Right kidney (tissue), 1 donor: ENCODE data around the gene TPCN2.
"Not testable (repeated sequence)": the region's sequence is repeated elsewhere in the genome, so short reads cannot be mapped to it uniquely, and the experiment has no call there.

Experiments used
- DNase-seq: peaks from one replicate; pipeline ENCODE4 v3.0.0-alpha.2; 2016

The TPCN2 gene

DNA sequence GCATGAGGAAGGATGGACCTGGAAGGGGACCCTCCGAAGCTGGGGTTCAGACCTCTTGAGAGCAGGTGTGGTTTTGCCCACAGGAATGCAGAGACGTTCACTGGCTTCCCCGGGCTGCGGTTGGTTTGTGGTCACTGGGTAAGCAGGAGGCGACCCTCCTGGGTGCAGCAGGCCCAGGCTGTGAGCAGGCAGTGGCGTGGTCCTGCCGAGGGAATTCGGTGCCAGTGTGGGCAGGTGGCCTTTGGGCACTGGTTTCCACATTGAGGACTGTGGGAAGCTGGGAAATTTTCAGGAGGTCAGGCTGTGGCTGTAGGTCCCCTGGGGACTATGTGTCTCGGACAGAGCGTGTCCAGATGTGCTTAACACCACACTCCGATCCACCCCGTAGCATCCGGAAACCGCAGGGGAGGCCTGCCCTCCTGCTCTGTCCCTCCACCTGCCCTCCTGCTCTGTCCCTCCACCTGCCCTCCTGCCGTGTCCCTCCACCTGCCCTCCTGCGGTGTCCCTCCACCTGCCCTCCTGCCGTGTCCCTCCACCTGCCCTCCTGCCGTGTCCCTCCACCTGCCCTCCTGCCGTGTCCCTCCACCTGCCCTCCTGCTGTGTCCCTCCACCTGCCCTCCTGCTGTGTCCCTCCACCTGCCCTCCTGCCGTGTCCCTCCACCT lies 27.5 kb downstream of the TPCN2 start:
- DNase-seq: no peak

DNA sequence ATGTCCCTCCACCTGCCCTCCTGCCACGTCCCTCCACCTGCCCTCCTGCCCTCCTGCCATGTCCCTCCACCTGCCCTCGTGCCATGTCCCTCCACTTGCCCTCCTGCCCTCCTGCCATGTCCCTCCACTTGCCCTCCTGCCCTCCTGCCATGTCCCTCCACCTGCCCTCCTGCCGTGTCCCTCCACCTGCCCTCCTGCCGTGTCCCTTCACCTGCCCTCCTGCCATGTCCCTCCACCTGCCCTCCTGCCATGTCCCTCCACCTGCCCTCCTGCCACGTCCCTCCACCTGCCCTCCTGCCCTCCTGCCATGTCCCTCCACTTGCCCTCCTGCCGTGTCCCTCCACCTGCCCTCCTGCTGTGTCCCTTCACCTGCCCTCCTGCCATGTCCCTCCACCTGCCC lies 28.2 kb downstream of the TPCN2 start:
- not testable (repeated sequence) for DNase-seq

DNA sequence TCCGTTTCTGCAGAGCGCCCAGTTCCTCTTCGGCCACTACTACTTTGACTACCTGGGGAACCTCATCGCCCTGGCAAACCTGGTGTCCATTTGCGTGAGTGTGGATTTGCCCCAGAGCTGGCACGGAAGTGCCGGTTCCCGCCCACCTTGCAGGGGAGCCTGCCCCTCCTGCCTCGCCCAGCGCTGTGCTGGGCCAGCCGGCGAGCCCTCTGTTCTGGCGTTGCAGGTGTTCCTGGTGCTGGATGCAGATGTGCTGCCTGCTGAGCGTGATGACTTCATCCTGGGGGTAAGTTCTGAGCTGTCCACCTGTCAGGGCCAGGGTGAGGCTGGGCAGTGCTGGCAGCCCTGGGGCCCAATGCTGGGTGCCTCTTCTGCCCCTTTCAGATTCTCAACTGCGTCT lies 29.8 kb downstream of the TPCN2 start:
- no peak for DNase-seq

DNA sequence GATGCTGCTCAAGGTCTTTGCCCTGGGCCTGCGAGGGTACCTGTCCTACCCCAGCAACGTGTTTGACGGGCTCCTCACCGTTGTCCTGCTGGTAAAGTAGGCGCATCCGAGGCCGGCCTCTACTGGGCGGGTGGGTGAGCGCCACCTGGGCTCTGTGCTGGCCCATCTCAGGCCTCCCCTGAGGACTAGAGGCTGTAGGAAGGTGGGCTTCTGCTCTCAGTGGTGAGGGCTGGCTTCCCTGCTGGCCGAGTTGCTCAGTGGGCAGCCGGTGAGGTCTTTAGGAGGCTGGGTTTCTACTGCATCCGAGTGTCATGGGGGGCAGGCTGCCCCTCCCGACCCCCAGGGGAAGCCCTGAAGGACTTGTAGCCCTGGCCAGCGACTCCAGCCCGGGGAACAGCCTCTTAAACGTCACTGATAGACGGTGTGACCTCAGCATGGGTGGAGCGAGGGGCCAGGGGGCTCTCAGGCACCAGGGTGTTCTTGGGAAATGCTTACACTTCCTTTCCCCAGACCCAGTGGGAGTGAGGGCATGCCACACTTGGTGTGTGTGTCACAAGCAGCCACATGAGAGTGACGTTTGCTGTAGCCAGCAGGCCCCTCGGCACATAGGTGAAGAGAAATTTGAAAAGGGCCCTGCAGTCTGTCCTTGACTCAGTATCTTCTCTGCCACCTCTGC lies 30.3 kb downstream of the TPCN2 start:
- no peak for DNase-seq

DNA sequence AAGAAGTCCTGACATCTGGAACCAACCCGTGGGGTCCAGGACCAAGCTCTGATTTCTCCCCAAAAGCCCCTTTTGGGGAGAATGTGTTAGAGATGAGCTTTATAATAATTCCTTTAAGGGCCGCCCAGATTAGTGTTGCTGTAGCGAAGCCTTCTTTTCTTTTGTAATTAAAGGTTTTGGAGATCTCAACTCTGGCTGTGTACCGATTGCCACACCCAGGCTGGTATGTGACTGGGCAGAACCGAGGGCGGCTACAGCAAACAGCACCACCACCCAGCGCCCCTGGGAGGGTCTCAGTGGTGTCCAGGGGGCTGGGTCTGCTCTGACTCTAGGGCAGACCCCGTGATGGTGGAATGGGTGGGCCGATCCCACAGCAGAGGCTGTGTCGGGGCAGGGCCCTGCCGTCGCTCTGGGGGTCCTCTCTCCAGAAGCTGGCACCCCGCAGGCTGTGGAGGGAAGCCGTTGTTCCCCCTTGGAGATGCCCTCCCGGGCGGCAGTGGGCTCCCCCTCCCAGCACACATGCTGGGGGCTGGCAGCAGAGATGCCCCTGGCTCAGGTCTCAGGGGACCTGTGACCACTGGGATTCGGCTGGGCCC lies 31.0 kb downstream of the TPCN2 start:
- DNase-seq: no peak

DNA sequence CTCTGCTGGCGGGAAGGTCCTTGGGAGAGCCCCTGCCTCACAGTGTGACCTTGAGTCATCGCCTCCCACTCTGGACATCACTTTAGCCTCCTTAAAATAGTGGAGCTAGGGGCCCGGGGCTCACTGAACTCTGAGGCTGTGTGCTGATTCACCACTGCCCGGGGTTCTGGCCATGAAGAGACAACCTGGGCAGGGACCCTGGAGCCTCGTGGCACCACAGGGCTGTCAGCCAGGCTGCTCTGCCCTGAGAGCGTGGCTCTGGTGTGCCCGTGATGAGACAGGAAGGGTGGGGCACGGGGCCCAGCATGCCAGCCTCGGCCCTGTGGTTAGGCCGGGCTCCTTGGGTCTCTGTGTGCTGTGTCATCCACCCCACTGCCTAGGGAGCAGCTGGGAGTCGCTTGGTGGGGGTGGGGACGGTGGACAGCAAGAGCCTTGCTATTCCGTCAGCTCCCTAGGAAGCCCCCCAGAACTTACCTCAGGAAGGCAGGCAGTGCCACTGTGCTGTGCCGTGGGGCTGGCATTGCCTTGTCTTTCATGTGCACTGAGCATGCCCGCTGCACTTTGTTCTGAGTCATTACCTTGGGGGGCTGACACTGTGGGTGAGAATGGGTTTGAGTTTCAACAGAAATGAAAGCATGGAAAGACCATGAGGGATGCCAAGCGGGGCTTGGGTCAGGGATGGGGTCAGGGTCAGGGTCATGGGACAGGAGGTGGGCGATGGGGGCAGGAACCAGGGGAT lies 31.7 kb downstream of the TPCN2 start:
- no peak for DNase-seq

DNA sequence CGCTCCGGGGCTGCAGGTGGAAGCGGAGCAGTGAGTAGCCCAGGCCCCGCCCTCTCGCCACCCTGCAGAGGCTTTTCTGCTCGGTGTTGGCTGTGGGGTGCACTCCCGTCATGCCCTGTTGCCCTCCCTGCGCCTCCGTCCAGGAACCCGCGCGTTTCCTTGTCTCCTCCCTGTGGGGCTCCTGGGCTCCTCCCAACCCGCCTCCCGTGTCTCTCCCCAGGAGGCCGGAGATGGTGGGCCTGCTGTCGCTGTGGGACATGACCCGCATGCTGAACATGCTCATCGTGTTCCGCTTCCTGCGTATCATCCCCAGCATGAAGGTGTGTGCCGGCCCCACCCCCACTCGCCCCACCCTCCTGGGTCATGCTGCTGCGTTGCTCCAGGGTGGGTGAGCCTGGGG lies 32.4 kb downstream of the TPCN2 start:
- DNase-seq: no peak

DNA sequence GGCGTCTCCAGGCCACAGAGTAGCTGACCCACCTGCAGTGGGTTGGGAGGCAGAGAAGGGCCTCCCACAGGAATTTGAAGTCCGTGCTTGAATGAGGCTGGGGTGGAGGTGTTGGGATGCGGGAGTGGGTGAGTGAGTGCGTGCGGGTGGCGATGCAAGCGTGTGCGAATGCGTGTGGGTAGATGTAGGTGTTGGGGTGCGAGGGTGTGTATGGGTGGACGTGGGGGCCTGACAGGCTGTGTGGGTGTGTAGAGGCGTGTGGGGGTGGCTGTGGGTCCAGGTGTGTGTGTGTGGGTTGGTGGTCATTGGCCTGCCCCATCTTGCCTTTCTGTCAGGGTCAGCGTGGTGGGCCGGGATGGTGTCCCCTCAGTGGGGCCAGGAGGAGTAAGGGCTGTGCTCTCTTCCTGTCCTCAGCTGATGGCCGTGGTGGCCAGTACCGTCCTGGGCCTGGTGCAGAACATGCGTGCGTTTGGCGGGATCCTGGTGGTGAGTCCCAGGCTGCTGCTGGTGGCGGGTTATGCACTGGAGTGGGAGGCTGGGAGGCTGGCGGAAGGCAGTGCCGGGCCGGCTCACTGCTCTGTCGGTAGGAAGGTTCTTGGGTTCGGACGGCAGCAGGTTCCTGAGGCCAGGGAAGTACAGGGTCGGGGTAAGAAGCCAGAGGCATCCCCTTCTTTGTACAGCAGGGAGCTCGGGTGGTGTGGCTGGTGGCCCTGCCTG lies 35.0 kb downstream of the TPCN2 start:
- DNase-seq: no peak

DNA sequence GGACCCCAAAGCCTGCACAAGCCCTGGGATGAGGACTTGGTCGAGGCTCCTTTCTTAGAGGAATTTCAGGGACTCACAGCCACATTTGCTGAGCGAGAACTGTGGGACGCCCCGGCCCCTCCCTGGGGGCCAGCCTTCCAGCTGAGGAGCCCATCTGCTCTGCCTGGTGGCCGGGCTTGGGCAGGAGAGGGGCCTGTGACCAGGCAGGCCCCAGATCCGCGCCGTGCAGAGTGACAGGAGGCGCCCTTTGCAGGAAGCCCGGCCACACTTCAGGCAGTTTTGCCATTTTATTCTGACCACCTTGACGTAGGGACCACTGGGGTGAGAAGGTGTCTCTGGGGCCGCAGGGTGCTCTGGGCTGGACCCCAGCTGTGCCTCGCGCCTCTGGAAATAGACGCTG lies 35.6 kb downstream of the TPCN2 start:
- no peak for DNase-seq

DNA sequence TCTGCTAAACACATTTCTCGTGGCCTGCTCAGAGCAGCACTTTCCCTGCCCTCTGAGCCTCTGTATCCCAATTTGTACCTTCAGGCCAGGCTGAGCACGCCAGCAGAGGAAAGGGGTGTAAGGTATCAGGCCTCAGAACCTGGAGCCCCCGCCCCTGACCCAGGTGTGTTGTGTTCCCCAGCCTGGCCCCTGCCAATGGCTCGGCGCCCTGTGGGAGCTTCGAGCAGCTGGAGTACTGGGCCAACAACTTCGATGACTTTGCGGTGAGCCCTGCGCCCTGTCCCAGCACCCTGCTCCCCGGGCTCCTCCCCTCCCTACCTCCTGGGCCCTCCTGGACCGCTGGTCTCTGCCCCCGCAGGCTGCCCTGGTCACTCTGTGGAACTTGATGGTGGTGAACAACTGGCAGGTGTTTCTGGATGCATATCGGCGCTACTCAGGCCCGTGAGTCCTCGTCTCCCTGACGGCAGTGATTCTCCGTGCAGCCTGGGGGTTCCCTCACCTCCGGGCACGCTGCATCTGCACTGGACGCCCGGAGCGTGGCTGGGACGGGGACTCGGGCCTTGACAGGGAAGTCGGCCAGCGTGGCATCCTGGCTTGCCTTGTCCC lies 36.9 kb downstream of the TPCN2 start:
- DNase-seq: no peak

DNA sequence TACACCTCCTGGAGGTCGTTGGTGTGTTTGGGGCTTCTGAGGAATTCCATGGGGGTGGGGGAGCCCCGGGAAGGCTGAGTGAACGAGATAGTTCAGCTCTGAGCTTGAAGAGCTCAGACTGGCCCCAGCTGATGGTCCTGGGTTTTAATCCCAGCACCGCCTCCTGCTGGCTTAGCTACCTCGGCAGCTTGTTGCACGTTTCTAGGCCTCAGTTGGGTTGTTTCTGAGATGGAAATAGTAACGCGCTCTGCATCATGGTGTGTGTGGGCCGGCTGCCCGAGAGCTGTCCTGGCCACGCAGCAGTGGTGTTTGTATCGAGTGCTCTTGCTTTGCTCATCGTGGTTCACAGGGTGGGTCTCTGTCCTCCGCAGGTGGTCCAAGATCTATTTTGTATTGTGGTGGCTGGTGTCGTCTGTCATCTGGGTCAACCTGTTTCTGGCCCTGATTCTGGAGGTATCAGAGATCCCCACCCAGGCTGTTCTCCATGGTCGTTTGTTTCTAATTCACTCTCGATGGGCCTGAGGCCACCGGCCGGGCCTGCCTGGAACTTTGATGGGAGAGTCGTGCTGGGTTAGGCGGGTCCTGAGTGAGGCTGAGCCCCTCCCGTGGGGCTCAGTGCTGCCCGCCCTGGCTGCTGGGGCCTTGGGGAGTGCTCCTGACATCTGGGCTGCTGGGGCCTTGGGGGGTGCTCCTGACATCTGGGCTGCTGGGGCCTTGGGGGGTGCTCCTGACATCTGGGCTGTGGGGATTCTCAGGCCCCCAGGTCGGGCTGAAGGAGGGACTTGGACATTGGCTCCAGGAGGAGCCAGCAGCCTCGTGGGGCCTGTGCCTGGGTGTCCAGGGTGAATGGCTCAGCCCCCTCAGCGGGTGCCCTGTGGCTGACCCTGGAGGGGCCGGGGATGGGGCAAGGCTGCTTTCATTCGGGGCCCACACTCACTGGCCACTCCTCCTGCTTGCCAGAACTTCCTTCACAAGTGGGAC lies 37.7 kb downstream of the TPCN2 start:
- DNase-seq: no peak

DNA sequence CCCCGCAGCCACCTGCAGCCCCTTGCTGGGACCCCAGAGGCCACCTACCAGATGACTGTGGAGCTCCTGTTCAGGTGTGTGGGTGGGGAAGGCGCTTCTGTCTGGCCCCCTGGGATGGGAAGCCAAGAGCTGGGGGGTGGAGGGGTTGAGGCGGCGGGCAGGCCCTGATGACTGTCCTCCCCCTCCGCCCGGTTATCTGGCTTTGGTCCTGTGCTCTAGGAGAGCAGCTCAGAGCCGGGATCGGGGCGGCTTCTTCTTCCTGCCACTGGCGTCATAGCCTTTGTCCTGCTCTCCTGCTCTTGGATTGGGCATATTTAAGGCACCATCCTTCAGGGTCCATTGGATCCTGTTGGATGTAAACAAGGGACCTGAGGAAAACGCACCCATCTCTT lies 38.4 kb downstream of the TPCN2 start:
- no peak for DNase-seq

DNA sequence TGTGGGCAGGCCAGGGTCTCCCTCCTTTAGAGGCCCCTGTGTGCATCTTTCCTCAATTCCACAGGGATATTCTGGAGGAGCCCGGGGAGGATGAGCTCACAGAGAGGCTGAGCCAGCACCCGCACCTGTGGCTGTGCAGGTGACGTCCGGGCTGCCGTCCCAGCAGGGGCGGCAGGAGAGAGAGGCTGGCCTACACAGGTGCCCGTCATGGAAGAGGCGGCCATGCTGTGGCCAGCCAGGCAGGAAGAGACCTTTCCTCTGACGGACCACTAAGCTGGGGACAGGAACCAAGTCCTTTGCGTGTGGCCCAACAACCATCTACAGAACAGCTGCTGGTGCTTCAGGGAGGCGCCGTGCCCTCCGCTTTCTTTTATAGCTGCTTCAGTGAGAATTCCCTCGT lies 39.1 kb downstream of the TPCN2 start:
- no peak for DNase-seq

DNA sequence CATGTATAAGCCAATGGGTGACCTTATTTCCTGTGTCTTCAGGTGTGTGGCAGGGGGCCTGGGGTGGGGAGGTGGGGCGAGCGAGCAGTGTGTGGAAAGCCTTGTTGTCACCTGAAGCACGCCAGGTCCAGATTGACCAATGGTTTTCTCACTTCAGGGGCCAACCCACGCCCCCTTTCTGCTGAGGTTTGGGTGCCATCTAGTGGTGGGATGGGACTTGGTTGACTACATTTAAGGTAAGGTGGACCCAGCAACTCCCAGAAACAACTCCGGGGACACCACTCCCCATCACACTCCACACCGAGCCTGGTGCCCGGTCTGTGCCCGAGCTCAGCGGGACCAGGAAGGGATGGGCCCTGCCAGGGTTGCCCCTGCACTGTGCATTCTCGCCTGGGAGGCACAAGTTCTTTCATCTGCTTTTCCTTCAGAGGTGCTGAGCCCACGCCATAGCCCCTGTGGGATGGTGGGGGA lies 40.0 kb downstream of the TPCN2 start:
- no peak for DNase-seq

DNA sequence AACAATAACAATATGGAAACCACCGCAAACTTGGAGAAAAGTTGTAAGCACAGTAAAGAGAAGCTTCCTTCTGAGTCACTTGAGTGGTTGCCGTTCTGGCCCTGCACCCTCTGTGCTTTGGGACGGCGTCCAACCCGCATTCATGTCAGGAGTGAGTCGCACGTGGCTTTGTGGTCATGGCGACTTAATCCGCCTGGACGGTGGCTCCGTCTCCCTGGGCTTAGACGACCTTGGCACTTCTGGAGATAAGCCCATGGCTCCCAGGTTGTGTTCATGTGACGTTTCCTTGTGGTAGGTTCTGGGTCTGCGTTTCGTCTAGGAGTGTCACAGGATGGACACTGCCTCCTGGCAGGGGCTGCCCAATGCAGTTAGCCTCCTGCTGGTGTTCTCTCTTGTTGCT lies 40.5 kb downstream of the TPCN2 start:
- DNase-seq: no peak

DNA sequence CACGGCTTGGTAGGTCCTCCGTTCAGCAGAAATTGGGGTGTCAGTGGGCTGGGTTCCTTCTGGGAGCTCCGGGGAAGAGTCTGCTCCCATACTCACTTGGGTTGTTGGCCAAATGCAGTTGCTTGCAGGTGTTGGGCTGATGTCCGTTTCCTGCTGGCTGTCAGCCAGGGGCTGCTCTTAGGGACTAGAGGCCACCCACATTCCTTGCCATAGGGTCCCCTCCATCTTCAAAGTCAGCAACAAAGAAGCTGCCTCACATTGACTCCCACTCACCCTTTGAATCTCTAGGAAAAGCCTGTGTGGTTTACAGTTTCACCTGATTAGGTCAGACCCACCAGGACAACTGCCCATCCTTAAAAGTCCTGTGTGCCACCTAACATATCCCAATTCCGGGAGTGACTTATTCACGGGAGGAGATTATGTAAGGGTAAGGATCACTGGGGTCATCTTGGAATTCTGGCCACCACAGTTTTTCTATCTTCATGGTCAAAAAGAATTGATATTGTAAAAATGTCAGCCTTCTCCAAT lies 43.0 kb downstream of the TPCN2 start:
- DNase-seq: no peak

DNA sequence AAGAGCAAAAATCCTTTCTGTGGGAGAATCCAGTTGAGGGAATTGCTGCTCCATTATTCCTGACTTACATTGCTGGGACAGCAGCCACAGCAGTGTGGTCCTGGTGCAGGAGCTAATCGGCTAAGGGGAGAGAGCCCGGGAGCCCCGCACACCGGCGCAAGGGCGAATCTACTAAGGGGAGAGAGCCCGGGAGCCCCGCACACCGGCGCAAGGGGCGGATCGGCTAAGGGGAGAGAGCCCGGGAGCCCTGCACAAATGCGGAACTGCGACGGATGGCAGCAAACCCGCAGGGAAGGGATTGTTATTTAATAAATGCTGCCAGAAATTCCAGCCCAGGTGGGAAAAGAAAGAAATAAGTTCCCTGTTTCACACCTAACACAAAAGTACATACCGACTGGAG lies 43.5 kb downstream of the TPCN2 start:
- no peak for DNase-seq

DNA sequence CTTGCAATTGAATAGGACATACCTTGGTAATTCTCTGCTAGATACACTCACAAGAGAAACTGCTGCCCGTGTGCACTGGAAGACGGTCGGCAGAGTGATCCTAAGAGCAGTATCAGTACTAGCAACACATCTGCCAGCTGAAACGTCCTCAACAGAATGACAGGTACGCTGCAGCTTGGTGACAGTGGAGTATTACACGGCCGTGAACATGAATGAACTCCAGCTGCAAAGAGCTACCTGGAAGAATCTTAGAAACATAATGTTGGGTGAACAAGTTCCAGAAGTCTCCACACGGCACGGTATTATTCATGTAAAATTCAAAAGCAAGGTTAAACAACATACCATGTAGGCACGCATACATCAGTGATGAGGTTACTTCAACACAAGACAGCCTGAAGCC lies 44.4 kb downstream of the TPCN2 start:
- no peak for DNase-seq

DNA sequence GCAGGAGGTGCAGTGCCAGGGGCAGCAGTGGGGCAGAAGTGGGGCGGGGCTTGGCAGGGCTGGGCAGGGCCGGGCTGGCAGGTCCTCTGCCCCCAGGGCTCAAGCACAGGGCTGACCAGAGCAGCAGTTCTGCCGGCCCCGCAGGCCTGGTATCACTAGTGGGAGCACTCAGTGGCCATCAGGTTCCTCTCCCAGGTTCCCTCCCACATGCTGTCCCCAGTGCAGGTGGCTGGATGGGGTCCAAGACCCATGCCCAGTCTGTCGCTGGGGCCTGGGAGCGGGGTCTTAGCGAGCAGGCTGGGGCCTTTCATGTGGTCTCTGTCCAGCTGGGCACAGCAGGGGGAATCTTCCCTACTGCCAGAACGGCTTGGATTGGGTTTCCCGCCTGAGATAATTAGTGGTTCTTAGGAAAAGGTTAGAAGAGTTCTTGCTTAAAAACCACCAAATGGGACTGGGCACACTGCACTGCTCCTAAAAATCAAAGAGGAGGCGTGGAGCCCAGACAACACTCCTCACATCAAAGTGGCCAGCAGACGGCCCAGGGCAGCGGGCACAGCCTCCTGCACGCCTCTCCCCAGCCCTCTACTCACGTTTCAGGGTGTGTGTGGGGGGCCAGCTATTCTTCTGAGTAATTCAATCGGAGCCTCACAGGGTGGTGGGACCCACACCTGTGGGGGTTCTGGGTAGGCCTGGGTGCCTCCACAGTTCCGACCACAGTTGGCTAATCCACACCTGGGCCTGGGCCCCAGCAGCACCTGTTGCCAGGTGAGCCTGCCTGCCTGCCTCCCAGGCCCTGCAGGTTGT lies 45.6 kb downstream of the TPCN2 start:
- no peak for DNase-seq

DNA sequence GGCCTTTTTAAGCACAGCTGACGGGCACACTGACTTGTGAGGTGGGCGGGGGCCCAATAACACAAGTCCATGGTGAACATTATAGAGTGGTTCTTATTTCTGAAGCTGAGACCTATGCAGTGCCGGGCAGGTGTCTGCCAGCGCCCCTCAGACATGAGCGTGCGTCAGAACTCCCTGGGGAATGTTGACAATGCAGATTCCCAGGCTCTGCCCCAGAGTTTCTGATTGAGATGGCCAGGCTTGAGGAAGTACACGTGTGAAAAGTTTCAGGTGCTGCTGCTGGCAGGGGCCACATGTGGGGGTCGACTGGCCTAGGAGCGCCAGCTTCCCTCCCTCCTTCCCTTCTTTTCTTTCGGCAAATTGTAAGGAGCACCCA lies 46.2 kb downstream of the TPCN2 start:
- no peak for DNase-seq
